IMR-90 (cell line): ENCODE measurements around the gene PMS1. TPM values are rescaled to one million over a fixed set of nuclear protein-coding genes. Genes with fewer than 3 reads are reported as not detected.

Experiments
- ATAC-seq: fragments of 200-7000 bp; cut with Tn5 transposase; 2 replicates; pipeline ENCODE4 v1.9.1; 2020; ENCODE audit warnings: low read depth, mild to moderate bottlenecking, moderate library complexity
- BruUV-seq: library from RNA; stranded (reverse); fragments of 400-500 nt; replicated peaks from 2 replicates; lab custom pipeline; 2021; lab: Mats Ljungman, UMichigan
- CTCF ChIA-PET: fragments of 300-600 bp; formaldehyde crosslinking; extraction: SDS; loops from one replicate; lab custom pipeline; 2021; ENCODE audit warnings: antibody characterized with exemption; lab: Yijun Ruan, JAX
- POLR2A ChIA-PET: fragments of 300-600 bp; sonication (Branson Sonifier 250); formaldehyde crosslinking; loops from one replicate; lab custom pipeline; 2022; ENCODE audit warnings: antibody characterized with exemption; ENCODE audit not compliant: unreplicated experiment; lab: Charles Lee
- DNase-seq: peaks from one replicate; pipeline ENCODE4 v3.0.0; 2013
- H2AFZ ChIP-seq: replicated peaks from 2 replicates; pipeline ENCODE3; 2013; ENCODE audit warnings: low read length, mild to moderate bottlenecking; ENCODE audit not compliant: poor library complexity
- H2AK5ac ChIP-seq: 2 replicates; pipeline ENCODE4 v1.6.1; 2013; ENCODE audit warnings: low read depth, low read length, inconsistent platforms
- H2AK9ac ChIP-seq: replicated peaks from 2 replicates; pipeline ENCODE3; 2013; ENCODE audit warnings: mild to moderate bottlenecking, low read depth, low read length, moderate library complexity; ENCODE audit not compliant: poor library complexity
- H2BK120ac ChIP-seq: 2 replicates; pipeline ENCODE4 v1.6.1; 2013; ENCODE audit warnings: low read depth, low read length, inconsistent platforms
- H2BK15ac ChIP-seq: 3 replicates; pipeline ENCODE4 v1.6.1; 2013; ENCODE audit warnings: low read depth, low read length, inconsistent platforms
- H2BK20ac ChIP-seq: 2 replicates; pipeline ENCODE4 v1.6.1; 2013; ENCODE audit warnings: low read depth, mild to moderate bottlenecking, inconsistent platforms, low read length, moderate library complexity
- H2BK5ac ChIP-seq: 2 replicates; pipeline ENCODE4 v1.6.1; 2013; ENCODE audit warnings: mild to moderate bottlenecking, low read depth, low read length, inconsistent platforms; ENCODE audit not compliant: poor library complexity, severe bottlenecking
- H3K14ac ChIP-seq: replicated peaks from 2 replicates; pipeline ENCODE4 v1.6.1; 2013; ENCODE audit warnings: low read depth, low read length, inconsistent platforms
- H3K18ac ChIP-seq: 2 replicates; pipeline ENCODE4 v1.6.1; 2013; ENCODE audit warnings: low read depth, low read length, control low read depth
- H3K23ac ChIP-seq: 2 replicates; pipeline ENCODE4 v1.6.1; 2013; ENCODE audit warnings: low read depth, low read length, inconsistent platforms
- H3K27ac ChIP-seq: 2 replicates; pipeline ENCODE4 v1.5.1; 2013; ENCODE audit warnings: mild to moderate bottlenecking, control low read depth, low read length; ENCODE audit not compliant: insufficient read depth
- H3K27me3 ChIP-seq: 2 replicates; pipeline ENCODE4 v1.6.1; 2013; ENCODE audit warnings: low read length; ENCODE audit not compliant: control insufficient read depth, insufficient read depth
- H3K36me3 ChIP-seq: 2 replicates; pipeline ENCODE4 v1.6.1; 2013; ENCODE audit warnings: low read length, mixed read lengths; ENCODE audit not compliant: control insufficient read depth, insufficient read depth
- H3K4ac ChIP-seq: 2 replicates; pipeline ENCODE4 v1.6.1; 2013; ENCODE audit warnings: low read depth, low read length, inconsistent platforms
- H3K4me1 ChIP-seq: 2 replicates; pipeline ENCODE4 v1.6.1; 2013; ENCODE audit warnings: low read length, mixed read lengths; ENCODE audit not compliant: control insufficient read depth, insufficient read depth
- H3K4me2 ChIP-seq: 2 replicates; pipeline ENCODE4 v1.6.1; 2013; ENCODE audit warnings: low read depth, mild to moderate bottlenecking, control low read depth, low read length, moderate library complexity
- H3K4me3 ChIP-seq: 2 replicates; pipeline ENCODE4 v1.5.1; 2013; ENCODE audit warnings: low read depth, mild to moderate bottlenecking, control low read depth, low read length, moderate library complexity; ENCODE audit not compliant: insufficient read depth
- H3K56ac ChIP-seq: 2 replicates; pipeline ENCODE4 v1.6.1; 2013; ENCODE audit warnings: low read length, inconsistent platforms; ENCODE audit not compliant: insufficient read depth; ENCODE audit errors: extremely low read depth
- H3K79me1 ChIP-seq, 2 experiments: 2 replicates each; pipeline ENCODE4 v1.6.1; 2013; ENCODE audit warnings: low read length in 2 of 2, inconsistent platforms in 1 of 2, low read depth in 1 of 2
- H3K9ac ChIP-seq: 2 replicates; pipeline ENCODE4 v1.6.1; 2013; ENCODE audit warnings: low read depth, low read length, control low read depth
- H3K9me1 ChIP-seq: 2 replicates; pipeline ENCODE4 v1.6.1; 2013; ENCODE audit warnings: low read length, inconsistent platforms; ENCODE audit not compliant: insufficient read depth
- H3K9me3 ChIP-seq: 2 replicates; pipeline ENCODE4 v1.6.1; 2013; ENCODE audit warnings: low read length; ENCODE audit not compliant: control insufficient read depth, insufficient read depth
- H4K20me1 ChIP-seq: 2 replicates; pipeline ENCODE4 v1.6.1; 2013; ENCODE audit warnings: low read length, inconsistent platforms; ENCODE audit not compliant: insufficient read depth
- H4K5ac ChIP-seq: 2 replicates; pipeline ENCODE4 v1.6.1; 2013; ENCODE audit warnings: mild to moderate bottlenecking, low read depth, low read length, control low read depth
- H4K8ac ChIP-seq, 2 experiments: 2 replicates each; pipeline ENCODE4 v1.6.1; 2013; ENCODE audit warnings: low read depth in 2 of 2, low read length in 2 of 2, control low read depth in 1 of 2, inconsistent platforms in 1 of 2
- H4K91ac ChIP-seq: 2 replicates; pipeline ENCODE4 v1.6.1; 2013; ENCODE audit warnings: low read depth, low read length, inconsistent platforms; ENCODE audit not compliant: insufficient read depth
- CEBPB ChIP-seq: IDR thresholded peaks from 2 replicates; pipeline ENCODE4 v1.6.1; 2012; ENCODE audit warnings: low read depth, low read length, improper control_type of control experiment
- MAFK ChIP-seq: IDR thresholded peaks from 2 replicates; pipeline ENCODE4 v1.6.1; 2012; ENCODE audit warnings: low read depth, low read length, improper control_type of control experiment
- whole genome bisulfite sequencing, 2 experiments: methylation state at CpG; one replicate each; pipeline versions ENCODE4 v1.1.5 to v1.1.7; 2013; ENCODE audit warnings: missing lambda C conversion rate in 2 of 2; ENCODE audit not compliant: insufficient read length in 1 of 2; ENCODE audit errors: extremely low coverage in 2 of 2; 5-methylcytosine and 5-hydroxymethylcytosine counted together
- dilution Hi-C: fragments of 300-500 bp; cut with HindIII; formaldehyde crosslinking; loops from one replicate; pipeline ENCODE4 v1.14.3; 2018; ENCODE audit warnings: low sequenced_read_pairs; ENCODE audit not compliant: unreplicated experiment
- in situ Hi-C: fragments of 300-500 bp; cut with MboI; formaldehyde crosslinking; loops from 3 replicates; pipeline ENCODE4 v1.14.3; 2019; ENCODE audit warnings: low sequenced_read_pairs, inconsistent platforms, mixed read lengths
- intact Hi-C: fragments of 100-400 bp; cut with micrococcal nuclease; formaldehyde crosslinking; loops from 2 replicates; pipeline ENCODE4 v1.10.0; 2022
- polyA plus RNA-seq, 3 experiments: library from polyadenylated mRNA; depleted of rRNA; stranded (reverse); fragments of >200 nt; gene quantifications; 2 replicates each; pipeline ENCODE4 v1.2.3, GENCODE V29; 2012; ENCODE audit warnings: low replicate concordance in 1 of 3
- total RNA-seq: library from RNA; depleted of rRNA; stranded (reverse); fragments of >200 nt; gene quantifications from 2 replicates; pipeline ENCODE4 v1.2.3, GENCODE V29; 2012

Gene PMS1
- total and polyA plus RNA-seq, 2 of the 4 experiments (the other 2 are of a cell fraction): 8.1 to 10.6 TPM

- ChIA-PET POLR2A (no interaction called here), CTCF (interaction anchor here (1.2 kb wide), 1 partner anchor 277 kb away, joined by 3 read pairs; no protein-coding TSS in a partner anchor)
- Histone ChIP-seq H4K91ac (no peak overlapping the region), H3K4ac (no peak overlapping the region), H3K4me1 (no peaks in the 10 kb centered on the region), H2BK15ac (no peak overlapping the region), H3K56ac (no peak overlapping the region), H2BK5ac (no peak overlapping the region), H3K23ac (no peak overlapping the region; the same call in 1 of the 2 replicates), H2AK9ac (no peak overlapping the region), H3K27ac (no peak overlapping the region), H4K8ac (no peak overlapping the region), H3K14ac (no peak overlapping the region), H2AK5ac (no peak overlapping the region), H3K18ac (no peak overlapping the region), H2BK120ac (no peak overlapping the region), H4K20me1 (no peaks in the 10 kb centered on the region), H4K5ac (no peak overlapping the region), H3K9me1 (no peaks in the 10 kb centered on the region), H3K4me3 (no peak overlapping the region), H3K9ac (no peak overlapping the region), H2AFZ (no peak overlapping the region), H2BK20ac (no peak overlapping the region), H3K9me3 (no peaks in the 10 kb centered on the region), H3K36me3 (peaks cover 9% of the 10 kb centered on the region), H3K4me2 (no peak overlapping the region), H3K27me3 (no peaks in the 10 kb centered on the region), H3K79me1 (peaks cover 6 to 14% of the 10 kb centered on the region in 2 experiments; a peak in 3 of 4 replicates)
- no CpG with 5 or more reads among the region's 1 CpG for WGBS, 2 experiments
- dilution Hi-C loops (no loop called here), intact Hi-C loops (no loop called here), in situ Hi-C loops (no loop called here)
- DNase-seq (no peak), ATAC-seq (no peak)
- BruUV-seq: no TSS peak
- no peak for TF ChIP-seq CEBPB
- TF ChIP-seq MAFK: peak; percentile 81
Measured at GRCh38 chr2:189794310-189794709, 10.1 kb downstream of the PMS1 start.
